Left ventricle myocardium inferior (tissue), 1 donor: ENCODE data around the gene ZKSCAN3. TPM values are rescaled to one million over a fixed set of nuclear protein-coding genes. Genes with fewer than 3 reads are reported as not detected.

Experiments used
- DNase-seq: peaks from one replicate; pipeline ENCODE4 v3.0.0-alpha.2; 2020
- H3K27ac ChIP-seq: fragments of 200-600 bp; replicated peaks from 2 replicates; pipeline ENCODE4 v1.8.0; 2021
- H3K27me3 ChIP-seq: fragments of 200-600 bp; 2 replicates; pipeline ENCODE4 v1.8.0; 2021; ENCODE audit warnings: low read depth
- H3K36me3 ChIP-seq: fragments of 200-600 bp; 2 replicates; pipeline ENCODE4 v1.8.0; 2021
- H3K4me1 ChIP-seq: fragments of 200-600 bp; 2 replicates; pipeline ENCODE4 v1.8.0; 2021
- H3K4me3 ChIP-seq: fragments of 200-600 bp; 2 replicates; pipeline ENCODE4 v1.8.0; 2021; ENCODE audit warnings: mild to moderate bottlenecking, moderate library complexity
- H3K9me3 ChIP-seq: fragments of 200-600 bp; replicated peaks from 2 replicates; pipeline ENCODE4 v1.8.0; 2021
- intact Hi-C: fragments of 100-400 bp; cut with micrococcal nuclease; formaldehyde crosslinking; loops from one replicate; pipeline ENCODE4 v1.11.0; 2022
- total RNA-seq: library from RNA; stranded (reverse); fragmentation: NEBNext Ultra II Directional; extraction: Animal tissue kit (Norgen Biotek cat#: 25700); gene quantifications from one replicate; pipeline ENCODE4 v1.2.1, GENCODE V29; 2021
- TF ChIP-seq, protein P1 (sequence below): fragments of 200-600 bp; IDR thresholded peaks from 2 replicates; pipeline ENCODE4 v1.8.0; 2021; ENCODE audit warnings: antibody characterized with exemption, mild to moderate bottlenecking, borderline replicate concordance
- donor health status: DM: no; HTN: yes; CAD: no; lungs with severe emphysema.

Gene ZKSCAN3
- total RNA-seq, 1 donor from 2014 or later = 4.1 TPM

DNA sequence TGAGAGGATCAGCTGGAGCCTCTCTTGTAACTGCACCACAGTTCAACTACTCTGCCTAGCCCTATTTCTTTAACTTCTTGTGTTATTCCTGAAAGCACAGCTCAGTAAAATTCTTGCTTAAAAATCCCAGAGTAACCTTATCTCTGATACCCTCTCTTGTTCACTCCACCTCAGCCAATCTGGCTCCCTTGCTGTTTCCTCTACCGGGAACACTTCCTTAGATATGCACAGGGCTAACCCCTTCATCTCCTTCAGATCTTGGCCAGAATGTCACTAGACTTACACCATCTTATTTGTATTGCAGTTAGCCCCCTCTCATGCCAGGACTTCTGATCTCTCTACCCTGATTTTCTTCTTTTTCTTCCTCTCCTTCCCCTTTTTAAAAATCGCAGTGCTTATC, 2.6 kb upstream of the ZKSCAN3 start:
- H3K4me1 ChIP-seq = peaks cover 29% of the 10 kb centered on the region
- no peaks in the 10 kb centered on the region for H3K36me3 ChIP-seq
- H3K4me3 ChIP-seq = no peak overlapping the region
- no peak for DNase-seq
- H3K27ac ChIP-seq = no peak overlapping the region
- no peaks in the 10 kb centered on the region for H3K27me3 ChIP-seq
- H3K9me3 ChIP-seq = no peaks in the 10 kb centered on the region
- TF ChIP-seq, protein P1, sequence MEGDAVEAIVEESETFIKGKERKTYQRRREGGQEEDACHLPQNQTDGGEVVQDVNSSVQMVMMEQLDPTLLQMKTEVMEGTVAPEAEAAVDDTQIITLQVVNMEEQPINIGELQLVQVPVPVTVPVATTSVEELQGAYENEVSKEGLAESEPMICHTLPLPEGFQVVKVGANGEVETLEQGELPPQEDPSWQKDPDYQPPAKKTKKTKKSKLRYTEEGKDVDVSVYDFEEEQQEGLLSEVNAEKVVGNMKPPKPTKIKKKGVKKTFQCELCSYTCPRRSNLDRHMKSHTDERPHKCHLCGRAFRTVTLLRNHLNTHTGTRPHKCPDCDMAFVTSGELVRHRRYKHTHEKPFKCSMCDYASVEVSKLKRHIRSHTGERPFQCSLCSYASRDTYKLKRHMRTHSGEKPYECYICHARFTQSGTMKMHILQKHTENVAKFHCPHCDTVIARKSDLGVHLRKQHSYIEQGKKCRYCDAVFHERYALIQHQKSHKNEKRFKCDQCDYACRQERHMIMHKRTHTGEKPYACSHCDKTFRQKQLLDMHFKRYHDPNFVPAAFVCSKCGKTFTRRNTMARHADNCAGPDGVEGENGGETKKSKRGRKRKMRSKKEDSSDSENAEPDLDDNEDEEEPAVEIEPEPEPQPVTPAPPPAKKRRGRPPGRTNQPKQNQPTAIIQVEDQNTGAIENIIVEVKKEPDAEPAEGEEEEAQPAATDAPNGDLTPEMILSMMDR = no peak
- intact Hi-C loops = no loop called here

DNA sequence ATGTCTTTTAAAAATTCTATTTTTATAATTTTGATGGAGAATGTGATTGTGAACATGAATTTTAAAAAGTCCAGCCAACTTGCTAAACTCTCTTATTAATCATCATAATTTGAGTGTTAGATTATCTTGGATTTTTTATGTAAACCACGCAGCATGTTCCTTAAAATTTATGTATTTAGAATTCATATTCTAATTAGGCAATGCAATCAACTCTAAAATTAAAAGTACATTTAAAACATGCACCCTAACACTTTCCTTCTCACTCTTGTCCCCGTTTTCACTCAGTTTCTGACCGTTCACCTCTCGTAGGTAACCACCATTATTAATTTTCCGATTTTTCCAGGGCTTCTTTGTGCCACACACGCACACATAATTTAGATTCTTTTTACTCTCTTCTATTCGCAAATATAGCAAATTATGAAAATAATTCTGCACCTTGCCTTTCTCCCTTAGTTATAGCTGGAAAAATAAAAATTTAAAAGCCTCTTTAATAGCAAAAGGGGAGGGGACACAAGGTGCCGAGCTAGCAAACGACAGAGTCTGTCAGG, 329 bp upstream of the ZKSCAN3 start:
- Histone ChIP-seq H3K4me1 (peaks cover 38% of the 10 kb centered on the region), H3K4me3 (peak overlapping the region; percentile 82), H3K36me3 (no peaks in the 10 kb centered on the region), H3K27me3 (no peaks in the 10 kb centered on the region), H3K9me3 (no peaks in the 10 kb centered on the region), H3K27ac (peak overlapping the region; percentile 82)
- TF ChIP-seq, protein P1 = no peak
- intact Hi-C loops = no loop called here
- DNase-seq = no peak

DNA sequence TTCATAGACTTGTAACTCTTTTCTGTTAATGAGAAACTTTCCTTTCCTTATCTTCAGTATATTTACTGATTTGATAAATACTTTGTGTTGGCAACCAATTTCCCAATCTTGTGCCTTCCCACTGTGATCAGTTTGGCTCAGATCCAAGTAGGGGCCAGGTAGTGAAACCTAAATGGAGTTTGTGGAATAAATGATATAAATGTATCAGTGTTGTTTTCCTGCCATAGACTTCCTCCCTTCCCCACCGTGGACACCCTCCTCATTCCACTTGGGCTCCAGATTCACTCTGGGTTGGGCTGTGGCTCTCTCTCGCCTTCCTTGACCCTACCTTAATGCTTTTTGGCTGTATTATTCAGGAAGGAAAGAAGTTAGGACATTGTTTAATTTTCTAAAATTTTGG, 1.3 kb downstream of the ZKSCAN3 start:
- peak overlapping the region; percentile 82 for H3K4me3 ChIP-seq
- peak overlapping the region; percentile 82 for H3K27ac ChIP-seq
- no peak for DNase-seq
- intact Hi-C loops = loop anchor here (10.0 kb wide), 1 partner anchor 216 kb away; no protein-coding TSS in a partner anchor
- no peaks in the 10 kb centered on the region for H3K9me3 ChIP-seq
- H3K4me1 ChIP-seq = peaks cover 55% of the 10 kb centered on the region
- TF ChIP-seq, protein P1 = no peak
- H3K27me3 ChIP-seq = no peaks in the 10 kb centered on the region
- H3K36me3 ChIP-seq = no peaks in the 10 kb centered on the region

DNA sequence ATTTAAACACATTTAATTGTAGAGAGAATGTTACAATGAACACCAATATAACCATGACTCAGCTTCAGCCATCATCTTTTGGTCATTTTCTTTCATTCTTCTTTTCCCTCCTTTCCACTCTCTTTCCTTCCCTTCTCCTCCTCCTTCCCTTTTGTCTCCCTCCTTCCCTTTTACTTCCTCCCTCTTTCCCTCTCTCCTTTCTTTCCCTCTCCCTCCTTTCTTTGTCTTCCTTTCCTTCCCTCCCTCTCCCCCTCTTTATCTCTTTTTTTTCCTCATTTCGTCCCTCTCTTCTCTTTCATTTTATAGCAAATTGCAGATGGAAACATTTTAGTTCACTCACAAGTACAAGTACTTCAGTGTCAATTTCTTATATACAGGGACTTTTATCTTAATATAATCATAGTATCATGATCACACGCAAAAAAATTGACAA, 1.8 kb downstream of the ZKSCAN3 start:
- Histone ChIP-seq H3K27ac (peak overlapping the region; percentile 82), H3K4me3 (peak overlapping the region; percentile 12), H3K4me1 (peaks cover 59% of the 10 kb centered on the region), H3K27me3 (no peaks in the 10 kb centered on the region), H3K9me3 (no peaks in the 10 kb centered on the region), H3K36me3 (no peaks in the 10 kb centered on the region)
- DNase-seq = no peak
- intact Hi-C loops = loop anchor here (10.0 kb wide), 1 partner anchor 217 kb away; no protein-coding TSS in a partner anchor
- TF ChIP-seq, protein P1 = no peak

DNA sequence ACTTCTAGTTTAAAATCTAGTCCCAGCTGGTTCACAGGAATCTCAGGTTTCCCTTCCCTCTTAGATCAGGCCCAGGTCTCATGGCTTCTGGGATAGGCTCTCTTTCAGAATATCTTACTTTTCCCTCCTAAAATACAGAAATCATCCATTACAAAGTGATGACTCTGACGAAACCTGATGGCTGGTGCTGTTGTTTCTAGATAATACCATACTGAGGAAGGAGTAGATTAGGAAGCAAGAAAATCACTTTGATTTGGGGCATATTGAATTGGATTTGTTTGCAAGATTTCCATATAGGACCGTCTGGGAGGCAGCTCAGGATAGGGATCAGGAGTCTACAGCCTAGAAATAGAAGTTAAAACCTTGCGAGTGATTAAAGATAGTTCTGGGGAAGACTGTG, 3.6 kb downstream of the ZKSCAN3 start:
- Histone ChIP-seq H3K4me1 (peaks cover 63% of the 10 kb centered on the region), H3K27ac (peak overlapping the region; percentile 92), H3K36me3 (no peaks in the 10 kb centered on the region), H3K9me3 (no peaks in the 10 kb centered on the region), H3K27me3 (no peaks in the 10 kb centered on the region), H3K4me3 (peak overlapping the region; percentile 38)
- intact Hi-C loops = loop anchor here (10.0 kb wide), 1 partner anchor 219 kb away; no protein-coding TSS in a partner anchor
- TF ChIP-seq, protein P1 = no peak
- no peak for DNase-seq
